ENCODE data around the gene MTUS2. TPM values are rescaled to one million over a fixed set of nuclear protein-coding genes. Genes with fewer than 3 reads are reported as not detected.
"Not testable (repeated sequence)": the region's sequence is repeated elsewhere in the genome, so short reads cannot be mapped to it uniquely, and the experiment has no call there.

Gene MTUS2
- total and polyA plus RNA-seq, 2 donors (not counting 3 experiments of a cell fraction or from before 2014, with no cell fraction given): not detected

DNA sequence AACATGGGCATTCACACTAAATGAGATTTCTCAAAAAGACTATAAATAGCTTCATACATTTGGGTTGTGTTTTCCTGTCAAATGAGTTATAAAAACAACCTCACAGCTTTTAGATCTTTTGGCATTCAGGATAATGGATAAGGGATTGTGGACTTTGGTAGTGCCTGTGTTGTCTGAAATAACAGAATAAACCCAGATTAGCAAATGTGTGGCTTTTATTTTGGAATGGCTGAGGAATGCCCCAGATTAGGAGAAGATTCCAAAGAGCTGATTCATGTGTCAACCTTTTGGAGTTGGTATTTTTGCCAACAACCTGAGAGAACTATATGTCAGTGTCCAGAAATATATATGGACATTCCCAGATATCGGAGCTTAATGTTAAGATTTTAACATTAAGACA lies 164.7 kb downstream of the MTUS2 start:
- H3K4me2 ChIP-seq (ENCODE audit: insufficient read depth, low read length): no peak overlapping the region
- dilution Hi-C loops (cut with MboI; ENCODE audit: extremely low pct_ligation_motif_present, low sequenced_read_pairs) (no loop called here), intact Hi-C loops (cut with micrococcal nuclease) (no loop called here)
- DNase-seq (ENCODE audit: low read depth, low spot score): no peak
- no peak overlapping the region for H3K9ac ChIP-seq (replicated peaks; ENCODE audit: extremely low read depth, insufficient read depth, low read length)
- H3K79me2 ChIP-seq (ENCODE audit: control insufficient read depth, insufficient read depth, low read length): no peaks in the 10 kb centered on the region
- no TSS peak for BruUV-seq (replicated peaks)
- H3K9me3 ChIP-seq (replicated peaks; ENCODE audit: control insufficient read depth, insufficient read depth, low read length): no peaks in the 10 kb centered on the region
- H3K4me1 ChIP-seq (ENCODE audit: control insufficient read depth, extremely low read depth, insufficient read depth, low read length): no peaks in the 10 kb centered on the region
- ChIA-PET CTCF (no interaction called here), POLR2A (no interaction called here)
- no peak overlapping the region for H3K4me3 ChIP-seq (replicated peaks in 1 of 3; ENCODE audit: insufficient read depth in 1 of 3, low read depth in 1 of 3, low read length in 3 of 3)
- no peaks in the 10 kb centered on the region for H3K27me3 ChIP-seq (ENCODE audit: control insufficient read depth in 2 of 2, insufficient read depth in 2 of 2, low read length in 2 of 2)
- no peak overlapping the region for H2AFZ ChIP-seq (ENCODE audit: low read depth, low read length)
- TF ChIP-seq, protein P1, sequence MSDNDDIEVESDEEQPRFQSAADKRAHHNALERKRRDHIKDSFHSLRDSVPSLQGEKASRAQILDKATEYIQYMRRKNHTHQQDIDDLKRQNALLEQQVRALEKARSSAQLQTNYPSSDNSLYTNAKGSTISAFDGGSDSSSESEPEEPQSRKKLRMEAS (IDR thresholded peaks at IDR 0.05; ENCODE audit: insufficient read depth, insufficient read length): no peak
- TF ChIP-seq GATA2 (IDR thresholded peaks at IDR 0.05; ENCODE audit: insufficient read depth, insufficient read length, low read depth, low read length) (no peak), JUN (IDR thresholded peaks at IDR 0.05; ENCODE audit: borderline replicate concordance, insufficient read depth, insufficient read length, low read depth) (no peak), POLR2A (IDR thresholded peaks at IDR 0.05; ENCODE audit: low read depth, low read length) (no peak), POLR2AphosphoS5 (IDR thresholded peaks at IDR 0.05; ENCODE audit: insufficient read depth, low read depth, low read length) (no peak), EZH2 (IDR thresholded peaks at IDR 0.05; ENCODE audit: borderline replicate concordance, low read depth, low read length, severe bottlenecking) (no peak), FOS (IDR thresholded peaks at IDR 0.05; ENCODE audit: borderline replicate concordance, insufficient read depth, low read length) (no peak), MYC (IDR thresholded peaks at IDR 0.05; ENCODE audit: low read depth, low read length) (no peak)
- TF ChIP-seq, protein P2, sequence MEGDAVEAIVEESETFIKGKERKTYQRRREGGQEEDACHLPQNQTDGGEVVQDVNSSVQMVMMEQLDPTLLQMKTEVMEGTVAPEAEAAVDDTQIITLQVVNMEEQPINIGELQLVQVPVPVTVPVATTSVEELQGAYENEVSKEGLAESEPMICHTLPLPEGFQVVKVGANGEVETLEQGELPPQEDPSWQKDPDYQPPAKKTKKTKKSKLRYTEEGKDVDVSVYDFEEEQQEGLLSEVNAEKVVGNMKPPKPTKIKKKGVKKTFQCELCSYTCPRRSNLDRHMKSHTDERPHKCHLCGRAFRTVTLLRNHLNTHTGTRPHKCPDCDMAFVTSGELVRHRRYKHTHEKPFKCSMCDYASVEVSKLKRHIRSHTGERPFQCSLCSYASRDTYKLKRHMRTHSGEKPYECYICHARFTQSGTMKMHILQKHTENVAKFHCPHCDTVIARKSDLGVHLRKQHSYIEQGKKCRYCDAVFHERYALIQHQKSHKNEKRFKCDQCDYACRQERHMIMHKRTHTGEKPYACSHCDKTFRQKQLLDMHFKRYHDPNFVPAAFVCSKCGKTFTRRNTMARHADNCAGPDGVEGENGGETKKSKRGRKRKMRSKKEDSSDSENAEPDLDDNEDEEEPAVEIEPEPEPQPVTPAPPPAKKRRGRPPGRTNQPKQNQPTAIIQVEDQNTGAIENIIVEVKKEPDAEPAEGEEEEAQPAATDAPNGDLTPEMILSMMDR (IDR thresholded peaks at IDR 0.05; ENCODE audit: extremely low read depth in 1 of 2, insufficient read depth in 1 of 2, low read depth in 1 of 2, low read length in 2 of 2): no peak
- H3K36me3 ChIP-seq (ENCODE audit: control insufficient read depth in 2 of 2, extremely low read depth in 1 of 2, insufficient read depth in 2 of 2, low read length in 2 of 2): no peaks in the 10 kb centered on the region
- FAIRE-seq: no peak
- no peaks in the 10 kb centered on the region for H4K20me1 ChIP-seq (replicated peaks; ENCODE audit: control insufficient read depth, extremely low read depth, insufficient read depth, low read length)
- no peaks in the 10 kb centered on the region for H3K9me1 ChIP-seq (replicated peaks; ENCODE audit: control insufficient read depth, extremely low read depth, insufficient read depth, low read length)
- no peak overlapping the region for H3K27ac ChIP-seq (ENCODE audit: insufficient read depth, low read depth, low read length)

DNA sequence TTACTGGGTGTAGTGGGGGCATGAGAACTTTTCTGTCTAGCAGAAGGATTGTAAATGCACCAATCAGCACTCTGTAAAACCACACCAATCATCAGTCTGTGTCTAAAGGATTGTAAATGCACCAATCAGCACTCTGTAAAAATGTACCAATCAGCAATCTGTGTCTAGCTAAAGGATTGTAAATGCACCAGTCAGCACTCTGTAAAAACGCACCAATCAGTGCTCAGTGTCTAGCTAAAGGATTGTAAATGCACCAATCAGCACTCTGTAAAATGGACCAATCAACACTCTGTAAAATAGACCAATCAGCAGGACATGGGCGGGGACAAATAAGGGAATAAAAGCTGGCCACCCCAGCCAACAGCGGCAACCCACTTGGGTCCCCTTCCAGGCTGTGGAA lies 170.2 kb downstream of the MTUS2 start:
- CTCF ChIA-PET; H3K9ac ChIP-seq (replicated peaks; ENCODE audit: extremely low read depth, insufficient read depth, low read length); H3K9me3 ChIP-seq (replicated peaks; ENCODE audit: control insufficient read depth, insufficient read depth, low read length); FAIRE-seq; intact Hi-C loops (cut with micrococcal nuclease); H3K79me2 ChIP-seq (ENCODE audit: control insufficient read depth, insufficient read depth, low read length); H2AFZ ChIP-seq (ENCODE audit: low read depth, low read length); H3K4me1 ChIP-seq (ENCODE audit: control insufficient read depth, extremely low read depth, insufficient read depth, low read length); H3K4me3 ChIP-seq (replicated peaks in 1 of 3; ENCODE audit: insufficient read depth in 1 of 3, low read depth in 1 of 3, low read length in 3 of 3); DNase-seq (ENCODE audit: low read depth, low spot score); POLR2A ChIA-PET; H3K36me3 ChIP-seq (ENCODE audit: control insufficient read depth in 2 of 2, extremely low read depth in 1 of 2, insufficient read depth in 2 of 2, low read length in 2 of 2); H3K9me1 ChIP-seq (replicated peaks; ENCODE audit: control insufficient read depth, extremely low read depth, insufficient read depth, low read length); dilution Hi-C loops (cut with MboI; ENCODE audit: extremely low pct_ligation_motif_present, low sequenced_read_pairs); H3K27me3 ChIP-seq (ENCODE audit: control insufficient read depth in 2 of 2, insufficient read depth in 2 of 2, low read length in 2 of 2); BruUV-seq (replicated peaks); H3K27ac ChIP-seq (ENCODE audit: insufficient read depth, low read depth, low read length); H3K4me2 ChIP-seq (ENCODE audit: insufficient read depth, low read length); H4K20me1 ChIP-seq (replicated peaks; ENCODE audit: control insufficient read depth, extremely low read depth, insufficient read depth, low read length): not testable (repeated sequence)
